Measurements from ENCODE around the gene TBC1D16. TPM values are rescaled to one million over a fixed set of nuclear protein-coding genes. Genes with fewer than 3 reads are reported as not detected.

Gene TBC1D16
- total RNA-seq, 2 experiments from 2014 or later: 17.0 to 19.0 TPM

GRCh38 chr17:79938336-79939093 is 97.2 kb downstream of the TBC1D16 start:
- Mint-ChIP-seq H3K27ac (no peak overlapping the region), H3K27me3 (ENCODE audit: low read depth) (peaks cover under 1% of the 10 kb centered on the region), H3K4me3 (no peak overlapping the region), H3K36me3 (ENCODE audit: low read depth) (no peaks in the 10 kb centered on the region), H3K4me1 (ENCODE audit: low read depth) (peaks cover 38% of the 10 kb centered on the region), H3K9me3 (no peaks in the 10 kb centered on the region)
- no peak for DNase-seq
- CTCF ChIA-PET: interaction anchor here (0.5 to 1.7 kb wide), 2 partner anchors 13 to 41 kb away, joined by 3 to 4 read pairs; no protein-coding TSS in a partner anchor
- intact Hi-C loops (cut with micrococcal nuclease): no loop called here

- CTCF ChIA-PET: interaction anchor here (0.5 kb wide), 1 partner anchor 42 kb away, joined by 3 read pairs; no protein-coding TSS in a partner anchor
- Mint-ChIP-seq H3K9me3 (no peaks in the 10 kb centered on the region), H3K4me3 (no peak overlapping the region), H3K36me3 (ENCODE audit: low read depth) (no peaks in the 10 kb centered on the region), H3K4me1 (ENCODE audit: low read depth) (peaks cover 41% of the 10 kb centered on the region), H3K27me3 (ENCODE audit: low read depth) (peaks cover 9% of the 10 kb centered on the region), H3K27ac (peak overlapping the region; percentile 24)
- intact Hi-C loops (cut with micrococcal nuclease): no loop called here
- DNase-seq: no peak
Measured at GRCh38 chr17:79937391-79938335, 98.0 kb downstream of the TBC1D16 start.

DNA sequence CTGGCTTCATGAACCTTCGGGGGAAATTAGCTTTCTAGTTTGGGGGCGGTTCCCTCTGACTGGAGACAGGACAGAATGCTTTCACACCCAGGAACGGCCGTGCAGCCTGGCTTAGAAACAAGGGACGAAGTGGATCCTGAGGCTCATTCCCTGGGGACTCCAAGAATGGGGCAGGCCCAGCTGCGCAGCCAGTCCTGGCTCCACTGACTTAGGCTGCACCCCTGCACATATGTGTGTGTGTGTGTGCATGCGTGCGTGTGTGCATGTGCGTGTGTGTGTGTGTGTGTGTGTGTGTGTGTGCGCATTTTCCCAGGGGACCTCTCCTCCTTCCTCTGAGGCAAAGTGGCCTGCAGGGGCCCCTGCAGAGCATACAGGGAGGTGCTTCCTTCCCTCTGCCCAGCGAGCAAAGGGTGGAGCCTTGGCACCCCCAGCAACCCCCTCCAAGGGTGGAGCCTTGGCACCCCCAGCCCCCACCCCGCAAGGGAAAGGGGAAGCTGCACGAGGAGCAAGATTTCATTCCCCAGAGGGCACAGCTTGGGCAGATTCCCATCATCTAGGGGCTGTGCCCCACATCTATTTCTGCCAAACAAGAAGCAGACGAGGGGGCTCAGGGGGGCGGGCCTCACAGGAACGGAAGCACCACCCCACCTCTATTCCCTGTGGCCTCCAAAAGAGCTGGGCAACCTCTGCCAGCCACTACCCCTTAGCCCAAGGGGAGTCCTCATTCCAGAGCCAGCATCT is 98.9 kb downstream of the TBC1D16 start:
- intact Hi-C loops (cut with micrococcal nuclease): no loop called here
- peaks cover 9% of the 10 kb centered on the region for H3K27me3 Mint-ChIP-seq (ENCODE audit: low read depth)
- CTCF ChIA-PET: no interaction called here
- H3K36me3 Mint-ChIP-seq (ENCODE audit: low read depth): no peaks in the 10 kb centered on the region
- no peak for DNase-seq
- no peak overlapping the region for H3K4me3 Mint-ChIP-seq
- H3K27ac Mint-ChIP-seq: no peak overlapping the region
- H3K4me1 Mint-ChIP-seq (ENCODE audit: low read depth): peaks cover 40% of the 10 kb centered on the region
- H3K9me3 Mint-ChIP-seq: no peaks in the 10 kb centered on the region

DNA sequence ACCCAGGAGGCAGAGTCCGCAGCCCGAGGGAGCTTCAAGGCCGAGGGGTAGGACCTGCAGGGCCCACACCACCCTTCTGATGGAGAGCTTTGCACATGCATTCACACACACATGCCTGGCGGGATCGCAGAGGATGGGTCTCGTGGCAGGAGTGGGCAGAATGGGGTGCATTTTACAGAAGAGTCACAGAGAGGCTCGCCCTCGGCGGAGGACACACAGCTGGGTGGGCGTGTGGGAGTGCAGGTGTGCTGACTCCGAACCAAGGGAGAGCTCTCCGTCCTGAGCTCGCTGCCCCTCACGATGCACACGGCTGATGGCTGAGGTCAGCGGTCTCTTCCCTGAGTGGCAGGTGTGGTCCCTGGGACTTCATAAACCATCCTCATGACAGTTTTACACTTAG is 99.6 kb downstream of the TBC1D16 start:
- Mint-ChIP-seq H3K9me3 (no peaks in the 10 kb centered on the region), H3K4me1 (ENCODE audit: low read depth) (peaks cover 46% of the 10 kb centered on the region)
- intact Hi-C loops (cut with micrococcal nuclease): no loop called here

DNA sequence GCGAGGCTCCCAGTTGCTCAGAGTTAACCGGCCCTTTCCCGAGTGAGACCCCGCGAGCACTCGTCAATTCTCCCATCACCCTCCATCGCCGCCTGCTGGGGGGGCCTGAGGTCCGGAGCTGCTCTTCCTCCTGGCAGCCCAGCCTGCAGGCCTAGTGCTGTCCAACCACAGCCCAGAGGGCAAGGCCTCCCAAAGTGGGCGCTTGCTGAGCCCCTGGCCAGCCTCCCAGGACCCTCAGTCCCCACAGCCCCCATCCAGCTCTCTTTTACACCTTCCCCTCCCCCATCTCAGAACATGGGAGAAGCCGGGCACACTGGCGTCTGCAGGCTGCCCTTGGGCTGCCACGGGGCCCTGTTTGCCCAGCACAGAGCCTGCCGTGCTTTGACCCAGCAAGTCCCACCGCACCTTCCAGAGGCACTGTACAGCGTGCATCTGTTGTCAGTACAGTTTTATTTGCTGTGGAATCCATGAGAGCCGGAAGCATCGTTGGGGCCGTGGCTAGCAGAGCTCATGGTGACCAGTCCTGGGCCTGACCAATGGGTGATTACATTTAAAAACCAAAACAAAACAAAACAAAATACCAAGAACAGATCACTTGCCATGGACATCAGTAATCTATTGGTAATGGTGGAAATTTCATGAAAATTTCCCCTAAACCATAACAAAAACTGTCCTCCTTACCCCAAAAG is 100.3 kb downstream of the TBC1D16 start:
- no peaks in the 10 kb centered on the region for H3K36me3 Mint-ChIP-seq (ENCODE audit: low read depth)
- H3K27ac Mint-ChIP-seq: no peak overlapping the region
- intact Hi-C loops (cut with micrococcal nuclease): no loop called here
- H3K27me3 Mint-ChIP-seq (ENCODE audit: low read depth): peaks cover 15% of the 10 kb centered on the region
- CTCF ChIA-PET: no interaction called here
- peaks cover 46% of the 10 kb centered on the region for H3K4me1 Mint-ChIP-seq (ENCODE audit: low read depth)
- no peaks in the 10 kb centered on the region for H3K9me3 Mint-ChIP-seq
- no peak overlapping the region for H3K4me3 Mint-ChIP-seq
- no peak for DNase-seq

More for the DNA sequence above, 99.6 kb downstream of the TBC1D16 start:
- Mint-ChIP-seq H3K4me3 (no peak overlapping the region), H3K27me3 (ENCODE audit: low read depth) (peaks cover 13% of the 10 kb centered on the region), H3K27ac (no peak overlapping the region), H3K36me3 (ENCODE audit: low read depth) (no peaks in the 10 kb centered on the region)
- no peak for DNase-seq
- CTCF ChIA-PET: interaction anchor here (0.6 kb wide), 1 partner anchor 130 kb away, joined by 4 read pairs; no protein-coding TSS in a partner anchor

GRCh38 chr17:79934653-79934970 is 101.1 kb downstream of the TBC1D16 start:
- intact Hi-C loops (cut with micrococcal nuclease): loop anchor here (5.0 kb wide), 1 partner anchor 92 kb away; no protein-coding TSS in a partner anchor
- H3K4me1 Mint-ChIP-seq (ENCODE audit: low read depth): peaks cover 46% of the 10 kb centered on the region

GRCh38 chr17:79933863-79934652 is 101.6 kb downstream of the TBC1D16 start:
- intact Hi-C loops (cut with micrococcal nuclease): loop anchor here (5.0 kb wide), 1 partner anchor 92 kb away; no protein-coding TSS in a partner anchor
- peaks cover 46% of the 10 kb centered on the region for H3K4me1 Mint-ChIP-seq (ENCODE audit: low read depth)
- DNase-seq: peak; percentile 46
- H3K27me3 Mint-ChIP-seq (ENCODE audit: low read depth): peaks cover 15% of the 10 kb centered on the region
- no peaks in the 10 kb centered on the region for H3K9me3 Mint-ChIP-seq
- no peak overlapping the region for H3K27ac Mint-ChIP-seq
- H3K4me3 Mint-ChIP-seq: no peak overlapping the region
- no peaks in the 10 kb centered on the region for H3K36me3 Mint-ChIP-seq (ENCODE audit: low read depth)
- CTCF ChIA-PET: no interaction called here

More at GRCh38 chr17:79934653-79934970, 101.1 kb downstream of the TBC1D16 start:
- no peak for DNase-seq
- H3K27me3 Mint-ChIP-seq (ENCODE audit: low read depth): peaks cover 15% of the 10 kb centered on the region
- CTCF ChIA-PET: no interaction called here
- no peak overlapping the region for H3K27ac Mint-ChIP-seq
- H3K36me3 Mint-ChIP-seq (ENCODE audit: low read depth): no peaks in the 10 kb centered on the region
- no peak overlapping the region for H3K4me3 Mint-ChIP-seq
- no peaks in the 10 kb centered on the region for H3K9me3 Mint-ChIP-seq

DNA sequence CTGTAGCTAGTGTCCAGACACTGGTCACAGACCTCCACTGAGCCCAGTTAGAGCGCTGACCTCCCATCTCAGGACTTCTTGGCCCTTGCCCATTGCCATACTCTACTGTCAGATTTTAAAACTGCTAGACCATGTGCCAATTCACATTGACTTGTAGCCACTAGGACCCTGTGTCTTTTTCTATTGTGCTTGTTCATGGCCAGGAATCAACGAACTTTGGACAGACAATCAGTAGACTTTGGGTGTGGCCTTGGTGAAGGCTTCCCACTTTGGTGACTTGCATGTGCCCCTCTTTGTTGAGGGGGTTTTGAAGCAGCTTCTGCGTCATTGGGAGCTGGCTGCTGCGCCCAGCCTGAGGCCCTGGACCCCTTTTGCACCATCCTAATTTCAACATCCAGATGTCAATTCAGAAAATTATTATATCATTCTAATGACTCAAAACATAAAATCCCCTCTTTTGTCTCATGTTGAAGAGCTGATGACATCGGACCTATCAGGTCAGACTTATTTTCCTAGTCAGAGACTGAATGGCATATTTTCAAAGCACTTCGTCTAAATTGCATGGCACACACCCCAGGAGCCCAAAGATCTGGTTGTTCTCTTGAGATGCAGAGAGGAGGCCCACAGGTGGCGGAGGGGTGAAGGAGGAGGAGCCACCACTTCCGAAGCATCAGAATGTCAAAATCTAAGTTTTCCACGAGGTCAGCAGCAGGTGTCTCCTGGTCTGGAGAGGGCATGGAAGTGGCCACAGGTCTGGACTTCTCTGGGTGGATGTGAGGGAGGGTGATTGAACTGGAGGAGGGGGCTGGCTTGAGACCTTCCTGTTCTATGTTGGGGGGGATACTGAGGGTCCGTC is 103.0 kb downstream of the TBC1D16 start:
- no peak for DNase-seq
- no peak overlapping the region for H3K4me3 Mint-ChIP-seq
- H3K9me3 Mint-ChIP-seq: no peaks in the 10 kb centered on the region
- H3K4me1 Mint-ChIP-seq (ENCODE audit: low read depth): peaks cover 51% of the 10 kb centered on the region
- peak overlapping the region; percentile 21 for H3K27ac Mint-ChIP-seq
- H3K27me3 Mint-ChIP-seq (ENCODE audit: low read depth): peaks cover 22% of the 10 kb centered on the region
- no peaks in the 10 kb centered on the region for H3K36me3 Mint-ChIP-seq (ENCODE audit: low read depth)
- CTCF ChIA-PET: no interaction called here
- intact Hi-C loops (cut with micrococcal nuclease): loop anchor here (5.0 kb wide), 1 partner anchor 90 kb away; no protein-coding TSS in a partner anchor

- CTCF ChIA-PET: no interaction called here
- Mint-ChIP-seq H3K27ac (no peak overlapping the region), H3K9me3 (no peaks in the 10 kb centered on the region), H3K4me1 (ENCODE audit: low read depth) (peaks cover 46% of the 10 kb centered on the region), H3K36me3 (ENCODE audit: low read depth) (no peaks in the 10 kb centered on the region), H3K4me3 (no peak overlapping the region), H3K27me3 (ENCODE audit: low read depth) (peaks cover 22% of the 10 kb centered on the region)
- DNase-seq: no peak
- intact Hi-C loops (cut with micrococcal nuclease): loop anchor here (1.0 to 5.0 kb wide), 2 partner anchors 61 to 90 kb away; no protein-coding TSS in a partner anchor
Measured at GRCh38 chr17:79931817-79932309, 103.8 kb downstream of the TBC1D16 start.
